Sigmoid colon (tissue), 7 donors: ENCODE measurements around the gene ZNF726. TPM values are rescaled to one million over a fixed set of nuclear protein-coding genes. Genes with fewer than 3 reads are reported as not detected.

Source experiments
- DNase-seq: peaks from one replicate; pipeline ENCODE4 v3.0.0-alpha.2; 2019
- H3K27ac ChIP-seq, 4 donors: fragments of 200-600 bp; sonication (generic); one replicate each; pipeline ENCODE4 v1.5.1; 2016 to 2019; ENCODE audit warnings: mild to moderate bottlenecking in 1 of 4
- H3K27me3 ChIP-seq, 3 donors: fragments of 200-600 bp; sonication (generic); one replicate each; pipeline ENCODE4 v1.5.1; 2019; ENCODE audit warnings: mild to moderate bottlenecking in 1 of 3
- H3K36me3 ChIP-seq, 4 donors: fragments of 200-600 bp; sonication (generic); one replicate each; pipeline ENCODE4 v1.5.1; 2016 to 2019
- H3K4me1 ChIP-seq, 4 donors: fragments of 200-600 bp; sonication (generic); one replicate each; pipeline ENCODE4 v1.5.1; 2017 to 2019
- H3K4me3 ChIP-seq, 4 donors: fragments of 200-600 bp; sonication (generic); one replicate each; pipeline ENCODE4 v1.5.1; 2017 to 2019; ENCODE audit warnings: mild to moderate bottlenecking in 2 of 4, moderate library complexity in 1 of 4
- H3K9me3 ChIP-seq, 4 donors: fragments of 200-600 bp in 3 of 4; sonication (generic) in 3 of 4; one replicate each; pipeline versions ENCODE4 v1.5.1 to v1.6.1; 2013 to 2019
- CTCF ChIP-seq, 4 experiments: fragments of 450-650 bp in 3 of 4; fragments of 200-600 bp in 1 of 4; IDR thresholded peaks; one replicate each; pipeline ENCODE4 v1.5.1; 2016 to 2019; ENCODE audit warnings: antibody characterized with exemption in 4 of 4, mild to moderate bottlenecking in 3 of 4, moderate library complexity in 2 of 4
- EP300 ChIP-seq, 4 donors: sonication (generic); formaldehyde crosslinking; IDR thresholded peaks; one replicate each; pipeline ENCODE4 v1.6.1; 2017; ENCODE audit warnings: antibody characterized with exemption in 4 of 4
- POLR2A ChIP-seq, 2 donors: fragments of 450-650 bp; IDR thresholded peaks; one replicate each; pipeline ENCODE4 v1.6.1; 2016; ENCODE audit warnings: antibody characterized with exemption in 2 of 2, mild to moderate bottlenecking in 2 of 2, moderate library complexity in 2 of 2
- POLR2AphosphoS5 ChIP-seq, 4 donors: sonication (generic); formaldehyde crosslinking; IDR thresholded peaks; one replicate each; pipeline ENCODE4 v1.6.1; 2017; ENCODE audit warnings: antibody characterized with exemption in 4 of 4
- WGBS, 2 donors: extraction: QIAGEN DNeasy Blood & Tissue Kit; methylation state at CpG; one replicate each; pipeline ENCODE4 v1.1.7; 2013; 5-methylcytosine and 5-hydroxymethylcytosine counted together
- intact Hi-C: fragments of 100-400 bp; cut with DNase I; formaldehyde crosslinking; loops from one replicate; pipeline ENCODE4 v1.15.1; 2023
- polyA plus RNA-seq, 3 donors: library from polyadenylated mRNA; stranded (reverse); fragments of 200-250 nt; gene quantifications; one replicate each; pipeline ENCODE4 v1.2.3, GENCODE V29; 2013
- total RNA-seq, 4 donors: library from RNA; depleted of rRNA; stranded (reverse); fragments of >200 nt; gene quantifications; one replicate each; pipeline ENCODE4 v1.1.0, GENCODE V29; 2016
- donor health status: healthy with polysubstance abuse.
- donor health status: Bipolar disorder and iron deficiency.
- donor health status: healthy.

ZNF726 gene
- total and polyA plus RNA-seq, 7 donors = 0.54 to 4.9 (median 2.4) TPM; not detected in 1

GRCh38 chr19:23978068-23978467 lies 63.4 kb downstream of the ZNF726 start:
- no peak overlapping the region for H3K27ac ChIP-seq
- no peak overlapping the region for H3K4me3 ChIP-seq
- no peaks in the 10 kb centered on the region for H3K27me3 ChIP-seq
- H3K36me3 ChIP-seq = no peaks in the 10 kb centered on the region
- 77 to 84% methylated on average over 1 of the region's 1 CpG for WGBS, 2 donors
- intact Hi-C loops = no loop called here
- no peak for TF ChIP-seq POLR2AphosphoS5 (IDR thresholded peaks at IDR 0.05)
- TF ChIP-seq CTCF (IDR thresholded peaks at IDR 0.05) = no peak
- TF ChIP-seq EP300 (IDR thresholded peaks at IDR 0.05) = no peak
- no peak for TF ChIP-seq POLR2A (IDR thresholded peaks at IDR 0.05)
- H3K9me3 ChIP-seq = no peaks in the 10 kb centered on the region
- no peaks in the 10 kb centered on the region for H3K4me1 ChIP-seq
- DNase-seq = no peak

GRCh38 chr19:23980805-23981204 lies 66.1 kb downstream of the ZNF726 start:
- no peaks in the 10 kb centered on the region for H3K27me3 ChIP-seq
- no peaks in the 10 kb centered on the region for H3K4me1 ChIP-seq
- no peak overlapping the region for H3K4me3 ChIP-seq
- no peak overlapping the region for H3K27ac ChIP-seq
- 62 to 87% methylated on average over 2 of the region's 2 CpGs for WGBS, 2 donors
- TF ChIP-seq EP300 (IDR thresholded peaks at IDR 0.05) (no peak), POLR2A (IDR thresholded peaks at IDR 0.05) (no peak), CTCF (IDR thresholded peaks at IDR 0.05) (no peak), POLR2AphosphoS5 (IDR thresholded peaks at IDR 0.05) (no peak)
- no peaks in the 10 kb centered on the region for H3K36me3 ChIP-seq
- no peak for DNase-seq
- intact Hi-C loops = no loop called here
- H3K9me3 ChIP-seq = no peaks in the 10 kb centered on the region

GRCh38 chr19:23981863-23982262 lies 67.2 kb downstream of the ZNF726 start:
- H3K4me1 ChIP-seq = no peaks in the 10 kb centered on the region
- H3K4me3 ChIP-seq = no peak overlapping the region
- TF ChIP-seq POLR2A (IDR thresholded peaks at IDR 0.05) (no peak), POLR2AphosphoS5 (IDR thresholded peaks at IDR 0.05) (no peak), CTCF (IDR thresholded peaks at IDR 0.05) (no peak), EP300 (IDR thresholded peaks at IDR 0.05) (no peak)
- intact Hi-C loops = no loop called here
- DNase-seq = no peak
- H3K9me3 ChIP-seq = no peaks in the 10 kb centered on the region
- no peaks in the 10 kb centered on the region for H3K36me3 ChIP-seq
- WGBS, 2 donors = 83 to 90% methylated on average over 2 of the region's 2 CpGs
- no peaks in the 10 kb centered on the region for H3K27me3 ChIP-seq
- no peak overlapping the region for H3K27ac ChIP-seq

GRCh38 chr19:23983406-23983805 lies 68.7 kb downstream of the ZNF726 start:
- H3K27ac ChIP-seq = no peak overlapping the region
- H3K9me3 ChIP-seq = no peaks in the 10 kb centered on the region
- no peaks in the 10 kb centered on the region for H3K4me1 ChIP-seq
- DNase-seq = no peak
- intact Hi-C loops = no loop called here
- no peaks in the 10 kb centered on the region for H3K36me3 ChIP-seq
- WGBS, 2 donors = 50 to 62% methylated on average over 1 of the region's 1 CpG
- H3K27me3 ChIP-seq = no peaks in the 10 kb centered on the region
- no peak overlapping the region for H3K4me3 ChIP-seq
- TF ChIP-seq EP300 (IDR thresholded peaks at IDR 0.05) (no peak), POLR2AphosphoS5 (IDR thresholded peaks at IDR 0.05) (no peak), POLR2A (IDR thresholded peaks at IDR 0.05) (no peak), CTCF (IDR thresholded peaks at IDR 0.05) (no peak)

Other genes with a start within 250 kb of the ZNF726 start
- gene ZNF675, start 227.7 kb upstream of the ZNF726 start, total RNA-seq = 1 to 10 TPM; 5.4 to 8.1 (median 6.7) TPM
- gene ZNF675, start 227.7 kb upstream of the ZNF726 start, polyA plus RNA-seq = 10 to 100 TPM in 1 of 3 donors, 1 to 10 TPM in 2; 7.0 to 10.8 (median 9.7) TPM
- gene ZNF681, start 156.0 kb upstream of the ZNF726 start, total RNA-seq = 1 to 10 TPM in 1 of 4 donors, under 1 TPM in 3; 0.55 to 1.2 (median 0.70) TPM
- 1 to 10 TPM; 1.2 to 1.4 (median 1.2) TPM for gene ZNF681, start 156.0 kb upstream of the ZNF726 start, polyA plus RNA-seq
- gene ZNF254, start 172.3 kb downstream of the ZNF726 start, total RNA-seq = 10 to 100 TPM; 11.3 to 23.0 (median 18.7) TPM
- 10 to 100 TPM in 1 of 3 donors, 1 to 10 TPM in 2; 5.5 to 11.6 (median 6.0) TPM for gene ZNF254, start 172.3 kb downstream of the ZNF726 start, polyA plus RNA-seq